SK-N-MC (cell line): ENCODE measurements around the gene AGTPBP1.

ENCODE experiments used
- EZH2 ChIP-seq: fragments of 200-600 bp; sonication (generic); IDR thresholded peaks from one replicate; pipeline ENCODE4 v1.6.1; 2017; ENCODE audit warnings: antibody characterized with exemption
- POLR2AphosphoS5 ChIP-seq: IDR thresholded peaks from 2 replicates; pipeline ENCODE4 v1.6.1; 2012; ENCODE audit warnings: mild to moderate bottlenecking, low read depth, low read length, borderline replicate concordance

DNA sequence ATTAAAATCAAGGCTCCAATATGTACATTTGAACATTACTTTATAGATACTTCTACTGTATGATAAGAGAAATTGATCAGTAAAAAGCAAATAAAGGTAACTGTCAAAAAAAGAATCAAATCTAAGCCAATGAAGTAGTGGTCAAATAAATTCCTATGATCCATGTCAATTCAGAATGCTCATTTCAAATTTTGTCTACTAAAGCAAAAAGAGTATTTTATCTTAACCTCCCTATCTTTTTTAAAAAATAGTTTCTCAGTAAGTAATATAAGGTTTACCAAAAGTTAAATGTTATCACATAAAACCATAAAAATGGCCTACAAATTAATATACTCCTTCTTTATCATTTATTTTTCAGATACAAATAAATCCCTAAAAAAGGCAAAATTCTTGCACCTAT, 165.9 kb downstream of the AGTPBP1 start:
- TF ChIP-seq POLR2AphosphoS5 (no peak), EZH2 (no peak)
